GM18873 (cell line): ENCODE results near the gene RANBP6.

Source experiments
- ATAC-seq: cut with Tn5 transposase; IDR thresholded peaks from one replicate; pipeline ENCODE4 v1.9.1; 2021; ENCODE audit warnings: mild to moderate bottlenecking, moderate library complexity, moderate number of reproducible peaks; ENCODE audit not compliant: unreplicated experiment, low FRiP score

RANBP6 gene

GRCh38 chr9:6007770-6008168 is 7.7 kb downstream of the RANBP6 start:
- peak; percentile 11 for ATAC-seq

GRCh38 chr9:6007058-6007769 is 8.2 kb downstream of the RANBP6 start:
- peak; percentile 27 for ATAC-seq

- peak; percentile 61 for ATAC-seq
Observed at GRCh38 chr9:6006749-6007057, 8.7 kb downstream of the RANBP6 start.

- ATAC-seq: no peak
Observed at GRCh38 chr9:6000955-6001354, 14.5 kb downstream of the RANBP6 start.

GRCh38 chr9:5999443-6000101 is 15.9 kb downstream of the RANBP6 start:
- no peak for ATAC-seq

- ATAC-seq: no peak
Observed at GRCh38 chr9:5994493-5994892, 20.9 kb downstream of the RANBP6 start.

- no peak for ATAC-seq
Observed at GRCh38 chr9:5988265-5988664, 27.2 kb downstream of the RANBP6 start.

- ATAC-seq: no peak
Observed at GRCh38 chr9:5983042-5983441, 32.4 kb downstream of the RANBP6 start.

- ATAC-seq: no peak
Observed at GRCh38 chr9:5982317-5982716, 33.1 kb downstream of the RANBP6 start.

GRCh38 chr9:5978523-5978922 is 36.9 kb downstream of the RANBP6 start:
- ATAC-seq: no peak

GRCh38 chr9:5976674-5977397 is 38.6 kb downstream of the RANBP6 start:
- no peak for ATAC-seq

- no peak for ATAC-seq
Observed at GRCh38 chr9:5971740-5972139, 43.7 kb downstream of the RANBP6 start.
